Fibroblast of lung (primary cell): ENCODE data around the gene VAC14. TPM values are rescaled to one million over a fixed set of nuclear protein-coding genes. Genes with fewer than 3 reads are reported as not detected.

ENCODE experiments used
- DNase-seq, 2 donors: peaks; one replicate each; pipeline versions ENCODE4 v3.0.0 to v3.0.0-alpha.2; 2010; ENCODE audit warnings: low read depth in 2 of 2
- H2AFZ ChIP-seq: 2 replicates; pipeline ENCODE4 v1.5.1; 2012; ENCODE audit warnings: low read length, control low read depth, inconsistent platforms
- H3K27ac ChIP-seq: 2 replicates; pipeline ENCODE4 v1.5.1; 2011; ENCODE audit warnings: low read length, control low read depth; ENCODE audit not compliant: insufficient read depth
- H3K27me3 ChIP-seq: 2 replicates; pipeline ENCODE4 v1.5.1; 2011; ENCODE audit warnings: mild to moderate bottlenecking, low read length; ENCODE audit not compliant: control insufficient read depth, insufficient read depth
- H3K36me3 ChIP-seq: 2 replicates; pipeline ENCODE4 v1.5.1; 2011; ENCODE audit warnings: low read length; ENCODE audit not compliant: control insufficient read depth, insufficient read depth
- H3K4me1 ChIP-seq: 2 replicates; pipeline ENCODE4 v1.5.1; 2011; ENCODE audit warnings: low read length; ENCODE audit not compliant: control insufficient read depth, insufficient read depth; ENCODE audit errors: extremely low read depth
- H3K4me2 ChIP-seq: 2 replicates; pipeline ENCODE4 v1.5.1; 2011; ENCODE audit warnings: low read length, control low read depth; ENCODE audit not compliant: insufficient read depth; ENCODE audit errors: extremely low read depth
- H3K4me3 ChIP-seq, 4 experiments: fragments of 200-600 bp in 1 of 4; sonication (generic) in 1 of 4; replicated peaks in 1 of 4; 2 replicates each; pipeline ENCODE4 v1.5.1; 2011 to 2016; ENCODE audit warnings: low read length in 4 of 4, low read depth in 3 of 4, mild to moderate bottlenecking in 3 of 4, control low read depth in 2 of 4, inconsistent platforms in 1 of 4, mixed read lengths in 1 of 4; ENCODE audit not compliant: insufficient read depth in 1 of 4; ENCODE audit errors: control extremely low read depth in 1 of 4
- H3K79me2 ChIP-seq: 2 replicates; pipeline ENCODE4 v1.5.1; 2012; ENCODE audit warnings: mild to moderate bottlenecking, low read length, inconsistent platforms; ENCODE audit not compliant: control insufficient read depth, insufficient read depth
- H3K9ac ChIP-seq: 2 replicates; pipeline ENCODE4 v1.5.1; 2011; ENCODE audit warnings: mild to moderate bottlenecking, low read length, control low read depth; ENCODE audit not compliant: insufficient read depth
- H3K9me3 ChIP-seq: 2 replicates; pipeline ENCODE4 v1.5.1; 2012; ENCODE audit warnings: low read depth, low read length; ENCODE audit not compliant: control insufficient read depth, insufficient read depth
- H4K20me1 ChIP-seq: 2 replicates; pipeline ENCODE4 v1.5.1; 2011; ENCODE audit warnings: low read length; ENCODE audit not compliant: control insufficient read depth, insufficient read depth; ENCODE audit errors: extremely low read depth
- EZH2 ChIP-seq: IDR thresholded peaks from 2 replicates; pipeline ENCODE4 v1.5.1; 2012; ENCODE audit warnings: low read length, control low read depth, mild to moderate bottlenecking; ENCODE audit errors: missing control alignments
- polyA plus RNA-seq, 2 donors: library from polyadenylated mRNA; depleted of rRNA in 1 of 2; stranded (reverse) in 1 of 2; unstranded in 1 of 2; fragments of >200 nt; gene quantifications; 2 replicates each; pipeline ENCODE4 v1.2.1, GENCODE V29; 2011 to 2012; ENCODE audit warnings: missing spikeins in 1 of 2
- total RNA-seq: library from RNA; depleted of rRNA; stranded (reverse); fragments of >200 nt; gene quantifications from 2 replicates; pipeline ENCODE4 v1.2.1, GENCODE V29; 2014
- TF ChIP-seq, protein P1 (sequence below), 2 donors: IDR thresholded peaks in 1 of 2; conservative IDR thresholded peaks in 1 of 2; 1 replicate in 1 of 2; 2 replicates in 1 of 2; pipeline ENCODE4 v1.5.1; 2011 to 2012; ENCODE audit warnings: low read length in 2 of 2, control low read depth in 1 of 2, inconsistent platforms in 1 of 2, low read depth in 1 of 2, mild to moderate bottlenecking in 1 of 2

The VAC14 gene
- total and polyA plus RNA-seq, 2 donors (not counting 1 experiment from before 2014, with no cell fraction given): 25.0 to 29.2 TPM

GRCh38 chr16:70712359-70712758 lies 88.6 kb downstream of the VAC14 start:
- H3K36me3 ChIP-seq: no peaks in the 10 kb centered on the region
- no peaks in the 10 kb centered on the region for H3K27me3 ChIP-seq
- no peak overlapping the region for H2AFZ ChIP-seq
- TF ChIP-seq, protein P1, sequence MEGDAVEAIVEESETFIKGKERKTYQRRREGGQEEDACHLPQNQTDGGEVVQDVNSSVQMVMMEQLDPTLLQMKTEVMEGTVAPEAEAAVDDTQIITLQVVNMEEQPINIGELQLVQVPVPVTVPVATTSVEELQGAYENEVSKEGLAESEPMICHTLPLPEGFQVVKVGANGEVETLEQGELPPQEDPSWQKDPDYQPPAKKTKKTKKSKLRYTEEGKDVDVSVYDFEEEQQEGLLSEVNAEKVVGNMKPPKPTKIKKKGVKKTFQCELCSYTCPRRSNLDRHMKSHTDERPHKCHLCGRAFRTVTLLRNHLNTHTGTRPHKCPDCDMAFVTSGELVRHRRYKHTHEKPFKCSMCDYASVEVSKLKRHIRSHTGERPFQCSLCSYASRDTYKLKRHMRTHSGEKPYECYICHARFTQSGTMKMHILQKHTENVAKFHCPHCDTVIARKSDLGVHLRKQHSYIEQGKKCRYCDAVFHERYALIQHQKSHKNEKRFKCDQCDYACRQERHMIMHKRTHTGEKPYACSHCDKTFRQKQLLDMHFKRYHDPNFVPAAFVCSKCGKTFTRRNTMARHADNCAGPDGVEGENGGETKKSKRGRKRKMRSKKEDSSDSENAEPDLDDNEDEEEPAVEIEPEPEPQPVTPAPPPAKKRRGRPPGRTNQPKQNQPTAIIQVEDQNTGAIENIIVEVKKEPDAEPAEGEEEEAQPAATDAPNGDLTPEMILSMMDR (conservative IDR thresholded peaks at IDR 0.05 in 1 of 2, IDR thresholded peaks at IDR 0.05 in 1 of 2; ENCODE audit: low read depth in 1 of 2, low read length in 2 of 2): no peak
- TF ChIP-seq EZH2: no peak
- no peak overlapping the region for H3K4me3 ChIP-seq
- no peaks in the 10 kb centered on the region for H4K20me1 ChIP-seq
- no peak overlapping the region for H3K9ac ChIP-seq
- no peak overlapping the region for H3K4me2 ChIP-seq
- no peaks in the 10 kb centered on the region for H3K9me3 ChIP-seq
- no peaks in the 10 kb centered on the region for H3K79me2 ChIP-seq
- no peak for DNase-seq
- H3K27ac ChIP-seq: no peak overlapping the region
- peaks cover 29% of the 10 kb centered on the region for H3K4me1 ChIP-seq

- Histone ChIP-seq H3K36me3 (no peaks in the 10 kb centered on the region), H3K79me2 (no peaks in the 10 kb centered on the region), H3K9ac (no peak overlapping the region), H2AFZ (no peak overlapping the region), H4K20me1 (no peaks in the 10 kb centered on the region), H3K27me3 (no peaks in the 10 kb centered on the region), H3K4me1 (peaks cover 29% of the 10 kb centered on the region), H3K4me3 (no peak overlapping the region), H3K4me2 (no peak overlapping the region), H3K9me3 (no peaks in the 10 kb centered on the region), H3K27ac (no peak overlapping the region)
- DNase-seq: no peak
- TF ChIP-seq, protein P1 (conservative IDR thresholded peaks at IDR 0.05 in 1 of 2, IDR thresholded peaks at IDR 0.05 in 1 of 2; ENCODE audit: low read depth in 1 of 2, low read length in 2 of 2): no peak
- TF ChIP-seq EZH2: no peak
Measured at GRCh38 chr16:70711211-70712031, 89.5 kb downstream of the VAC14 start.

DNA sequence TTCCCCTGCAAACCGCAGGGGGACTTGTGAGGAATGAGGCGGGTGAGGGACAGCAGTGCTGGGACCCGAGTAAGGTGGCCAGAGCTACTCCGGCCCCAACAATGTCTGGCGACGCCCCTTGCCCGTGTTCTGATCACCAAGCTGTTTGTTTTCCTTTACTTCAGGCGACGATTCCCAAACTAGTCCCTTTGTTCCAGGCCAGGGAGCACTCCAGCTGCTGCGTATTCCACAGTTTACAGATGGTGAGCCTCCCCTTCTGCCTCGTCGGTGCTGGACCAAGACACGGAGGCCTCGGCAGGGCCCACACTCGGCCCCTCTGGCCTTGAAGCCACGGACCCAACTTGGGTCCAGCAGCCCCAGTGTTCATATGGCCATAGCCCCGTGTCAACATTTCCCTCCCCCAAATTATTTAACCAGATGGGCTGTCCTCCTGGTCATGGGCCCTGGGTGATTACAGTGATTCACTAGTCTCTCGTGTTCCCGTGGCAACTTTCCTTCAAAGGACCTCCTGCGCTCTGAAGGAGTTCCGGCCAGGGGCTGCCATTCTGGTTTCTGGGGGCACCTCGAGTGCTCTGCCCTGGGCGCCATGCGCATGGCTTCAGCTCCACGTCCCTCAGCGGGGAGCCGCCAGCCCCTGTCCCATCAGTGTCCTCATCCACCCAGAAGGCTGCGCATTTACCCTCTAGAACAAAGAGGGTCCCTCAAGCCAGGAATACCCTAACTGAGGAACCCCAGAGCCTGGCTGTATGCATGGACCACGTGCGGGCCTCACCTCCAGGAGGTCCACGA lies 90.3 kb downstream of the VAC14 start:
- Histone ChIP-seq H3K27me3 (no peaks in the 10 kb centered on the region), H4K20me1 (no peaks in the 10 kb centered on the region), H3K9ac (no peak overlapping the region), H3K9me3 (no peaks in the 10 kb centered on the region), H3K4me3 (no peak overlapping the region), H3K36me3 (no peaks in the 10 kb centered on the region), H3K4me1 (peaks cover 28% of the 10 kb centered on the region), H2AFZ (no peak overlapping the region), H3K79me2 (no peaks in the 10 kb centered on the region), H3K4me2 (no peak overlapping the region), H3K27ac (no peak overlapping the region)
- no peak for DNase-seq
- TF ChIP-seq, protein P1 (conservative IDR thresholded peaks at IDR 0.05 in 1 of 2, IDR thresholded peaks at IDR 0.05 in 1 of 2; ENCODE audit: low read depth in 1 of 2, low read length in 2 of 2): no peak
- no peak for TF ChIP-seq EZH2
